ENCODE measurements around the gene BTNL9.
"Not testable (repeated sequence)": the region's sequence is repeated elsewhere in the genome, so short reads cannot be mapped to it uniquely, and the experiment has no call there.

Gene BTNL9

DNA sequence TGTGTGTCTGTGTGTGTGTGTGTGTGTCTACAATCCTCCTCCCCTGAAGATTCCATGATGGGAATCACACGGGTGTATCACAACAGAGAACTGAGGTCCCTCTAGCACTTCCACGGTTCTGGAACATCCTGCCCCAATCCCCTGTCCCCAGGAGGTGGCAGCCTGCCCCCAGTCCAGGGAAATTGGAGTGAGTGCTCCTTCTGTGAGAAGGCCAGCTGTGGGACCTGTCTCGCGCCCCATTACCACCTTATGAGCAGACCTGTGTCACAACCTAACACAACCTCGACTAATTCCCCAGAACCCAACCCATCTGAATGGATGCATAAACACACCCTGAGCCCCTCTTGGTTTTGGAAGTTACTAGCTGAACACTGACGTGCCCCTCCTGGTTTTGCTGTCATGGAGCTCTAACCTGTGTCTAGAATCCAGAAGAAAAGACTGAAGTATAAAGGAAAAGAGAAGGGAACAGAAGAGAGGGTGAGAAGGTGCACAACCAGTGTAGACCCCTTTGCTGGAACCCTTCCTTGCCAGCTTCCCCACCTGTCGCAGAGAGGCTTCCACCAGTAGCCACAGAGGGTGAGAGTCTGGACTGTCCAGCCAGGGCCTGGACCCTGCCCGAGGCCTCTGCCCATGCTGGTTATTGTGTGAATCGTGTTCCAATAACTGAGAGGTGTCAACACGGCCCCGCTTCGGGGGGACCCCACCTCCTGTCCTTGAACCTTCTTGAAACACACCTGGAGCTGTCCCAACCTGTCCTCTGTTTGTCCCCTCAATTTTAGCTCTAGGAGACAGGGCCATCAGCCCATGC lies 3.4 kb downstream of the BTNL9 start:
- no peak for DNase-seq

DNA sequence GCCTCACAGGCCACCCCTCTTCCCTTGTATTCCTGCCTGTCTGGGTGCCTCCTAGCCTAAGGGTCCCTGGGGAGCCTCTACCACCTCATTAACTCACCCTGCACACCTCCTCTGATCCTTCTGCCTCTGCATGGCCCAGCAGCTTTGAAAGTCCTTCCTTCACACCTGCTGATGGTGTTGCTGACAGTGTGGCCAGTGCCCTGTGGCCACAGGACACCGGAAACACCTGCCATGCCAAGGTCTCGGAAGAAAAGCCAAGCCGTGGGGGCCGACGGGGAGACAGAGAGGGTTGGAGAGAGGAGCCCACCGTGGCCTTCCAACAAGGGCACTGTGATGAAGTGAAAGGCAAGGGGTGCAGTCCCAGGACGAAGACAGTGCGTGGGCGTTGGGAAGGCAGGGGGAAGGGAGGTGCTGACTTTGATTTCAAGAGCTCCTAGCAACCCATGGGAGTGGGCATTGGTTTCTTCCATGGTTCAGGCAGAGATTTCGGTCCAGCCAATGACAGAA lies 4.1 kb downstream of the BTNL9 start:
- DNase-seq: no peak

DNA sequence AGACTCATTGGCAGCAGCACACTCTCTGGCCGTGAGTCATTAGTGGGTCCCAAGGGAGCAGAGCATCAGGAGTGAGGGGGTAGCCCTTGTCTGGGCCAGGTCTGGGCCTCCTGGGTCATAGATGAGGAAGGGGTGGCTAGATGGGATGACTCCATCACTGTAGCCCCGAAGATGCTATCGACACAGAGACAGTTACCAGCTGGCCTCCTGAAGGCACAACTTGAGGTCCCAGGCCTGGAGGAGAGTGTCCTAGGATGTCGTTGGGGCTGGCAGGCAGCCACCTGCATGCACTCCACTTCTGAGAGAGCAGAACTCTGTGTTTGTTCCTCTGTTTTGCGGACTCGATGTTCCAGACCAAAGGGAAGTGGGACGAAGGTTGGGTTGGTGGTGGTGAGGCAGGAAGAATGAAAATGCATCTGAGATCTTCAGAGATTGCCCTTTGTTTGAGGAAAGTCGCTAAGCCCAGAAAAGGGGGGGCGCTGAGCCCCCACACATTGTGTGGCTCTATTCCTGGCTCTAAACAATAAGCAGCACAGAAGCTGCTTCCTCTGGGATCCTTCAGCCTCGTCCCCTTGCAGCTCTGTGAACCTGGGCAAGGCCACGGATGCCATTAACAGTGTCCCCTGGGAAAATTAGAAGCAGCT lies 4.7 kb downstream of the BTNL9 start:
- DNase-seq: peak; percentile 18

DNA sequence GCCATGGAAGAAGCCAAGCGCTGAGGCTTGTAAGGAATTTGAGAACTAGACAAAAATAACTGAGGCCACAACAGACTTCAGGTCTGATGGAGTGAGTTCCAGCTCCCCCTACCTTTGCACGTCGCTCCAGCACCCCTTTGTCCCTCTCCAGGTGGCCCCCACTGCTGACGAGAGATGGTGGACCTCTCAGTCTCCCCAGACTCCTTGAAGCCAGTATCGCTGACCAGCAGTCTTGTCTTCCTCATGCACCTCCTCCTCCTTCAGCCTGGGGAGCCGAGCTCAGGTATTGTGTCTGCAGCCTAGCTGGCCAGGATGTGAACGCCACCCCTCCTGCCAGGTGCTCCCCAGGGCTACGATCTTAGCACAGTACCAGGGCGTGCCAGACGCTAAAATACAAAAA lies 5.2 kb downstream of the BTNL9 start:
- no peak for DNase-seq

DNA sequence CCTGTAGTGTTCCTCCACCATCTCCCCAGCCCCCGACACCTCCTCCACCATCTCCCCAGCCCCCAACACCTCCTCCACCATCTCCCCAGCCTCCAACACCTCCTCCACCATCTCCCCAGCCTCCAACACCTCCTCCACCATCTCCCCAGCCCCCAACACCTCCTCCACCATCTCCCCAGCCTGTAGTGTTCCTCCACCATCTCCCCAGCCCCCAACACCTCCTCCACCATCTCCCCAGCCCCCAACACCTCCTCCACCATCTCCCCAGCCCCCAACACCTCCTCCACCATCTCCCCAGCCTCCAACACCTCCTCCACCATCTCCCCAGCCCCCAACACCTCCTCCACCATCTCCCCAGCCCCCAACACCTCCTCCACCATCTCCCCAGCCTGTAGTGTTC lies 5.8 kb downstream of the BTNL9 start:
- not testable (repeated sequence) for DNase-seq

DNA sequence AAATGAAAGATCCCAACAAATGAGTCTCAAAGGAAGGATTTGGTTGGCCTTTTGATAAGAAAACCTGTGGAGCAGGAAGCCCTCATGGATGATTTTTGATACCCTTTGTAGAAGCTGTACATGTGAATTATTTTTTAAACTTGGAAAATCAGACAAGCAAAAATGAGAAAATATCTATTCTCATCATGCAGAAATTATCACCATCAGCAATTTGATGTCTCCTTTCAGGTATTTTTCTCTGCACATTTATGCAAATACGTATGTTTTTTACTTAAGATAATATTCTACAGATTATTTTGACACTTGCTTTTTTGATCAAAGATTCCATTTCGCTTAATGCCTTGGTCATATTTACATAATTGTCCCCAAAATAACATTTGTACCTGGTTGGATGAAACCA lies 7.2 kb downstream of the BTNL9 start:
- DNase-seq: no peak

DNA sequence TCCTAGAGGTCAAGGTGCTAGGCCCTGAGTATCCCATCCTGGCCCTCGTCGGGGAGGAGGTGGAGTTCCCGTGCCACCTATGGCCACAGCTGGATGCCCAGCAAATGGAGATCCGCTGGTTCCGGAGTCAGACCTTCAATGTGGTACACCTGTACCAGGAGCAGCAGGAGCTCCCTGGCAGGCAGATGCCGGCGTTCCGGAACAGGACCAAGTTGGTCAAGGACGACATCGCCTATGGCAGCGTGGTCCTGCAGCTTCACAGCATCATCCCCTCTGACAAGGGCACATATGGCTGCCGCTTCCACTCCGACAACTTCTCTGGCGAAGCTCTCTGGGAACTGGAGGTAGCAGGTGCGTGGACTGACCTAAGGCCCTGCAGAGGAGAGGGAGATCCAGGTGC lies 7.9 kb downstream of the BTNL9 start:
- DNase-seq: no peak

DNA sequence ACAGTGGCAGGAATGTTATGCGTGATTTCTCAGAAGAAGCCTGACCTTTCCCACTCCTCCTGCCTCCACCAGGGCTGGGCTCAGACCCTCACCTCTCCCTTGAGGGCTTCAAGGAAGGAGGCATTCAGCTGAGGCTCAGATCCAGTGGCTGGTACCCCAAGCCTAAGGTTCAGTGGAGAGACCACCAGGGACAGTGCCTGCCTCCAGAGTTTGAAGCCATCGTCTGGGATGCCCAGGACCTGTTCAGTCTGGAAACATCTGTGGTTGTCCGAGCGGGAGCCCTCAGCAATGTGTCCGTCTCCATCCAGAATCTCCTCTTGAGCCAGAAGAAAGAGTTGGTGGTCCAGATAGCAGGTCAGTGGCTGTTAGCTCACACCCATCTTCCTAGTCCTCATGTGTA lies 9.9 kb downstream of the BTNL9 start:
- DNase-seq: no peak

DNA sequence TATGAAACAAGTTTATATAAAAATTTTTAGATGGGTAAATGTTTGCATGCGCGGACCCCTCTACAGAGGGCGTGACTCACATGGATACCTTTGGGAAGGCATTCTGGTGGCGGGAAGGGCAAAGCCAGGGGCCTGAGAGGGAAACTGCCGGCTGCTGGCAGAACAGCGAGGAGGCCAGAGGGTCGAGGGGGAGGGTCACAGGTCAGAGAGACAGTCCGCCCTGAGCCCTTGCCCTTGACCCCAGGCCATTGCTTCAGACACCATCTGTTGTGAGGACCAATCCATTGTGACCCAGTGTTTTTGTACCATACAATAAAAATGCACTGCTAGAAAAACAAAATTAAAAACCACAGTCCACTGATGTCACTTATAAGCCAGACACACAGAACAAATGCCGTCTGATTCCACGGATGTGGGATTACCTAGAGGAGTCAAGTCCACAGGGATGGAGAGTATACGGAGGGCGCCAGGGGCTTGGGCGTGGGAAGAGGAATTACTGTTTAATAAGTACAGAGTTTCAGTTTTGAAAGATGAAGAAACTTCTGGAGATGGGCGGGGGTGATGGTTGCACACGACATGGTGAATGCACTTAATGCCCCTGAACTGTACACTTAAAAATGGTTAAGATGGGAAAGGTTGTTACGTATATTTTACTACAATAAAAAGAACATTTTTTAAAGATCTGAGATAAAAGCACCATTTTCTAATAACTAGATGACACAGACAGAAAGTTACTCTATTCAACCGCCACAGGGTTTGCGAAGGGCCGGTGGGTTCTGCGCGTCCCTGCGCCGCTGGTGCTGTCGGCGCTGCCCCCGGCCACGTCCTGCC lies 12.0 kb downstream of the BTNL9 start:
- DNase-seq: peak; percentile 49

DNA sequence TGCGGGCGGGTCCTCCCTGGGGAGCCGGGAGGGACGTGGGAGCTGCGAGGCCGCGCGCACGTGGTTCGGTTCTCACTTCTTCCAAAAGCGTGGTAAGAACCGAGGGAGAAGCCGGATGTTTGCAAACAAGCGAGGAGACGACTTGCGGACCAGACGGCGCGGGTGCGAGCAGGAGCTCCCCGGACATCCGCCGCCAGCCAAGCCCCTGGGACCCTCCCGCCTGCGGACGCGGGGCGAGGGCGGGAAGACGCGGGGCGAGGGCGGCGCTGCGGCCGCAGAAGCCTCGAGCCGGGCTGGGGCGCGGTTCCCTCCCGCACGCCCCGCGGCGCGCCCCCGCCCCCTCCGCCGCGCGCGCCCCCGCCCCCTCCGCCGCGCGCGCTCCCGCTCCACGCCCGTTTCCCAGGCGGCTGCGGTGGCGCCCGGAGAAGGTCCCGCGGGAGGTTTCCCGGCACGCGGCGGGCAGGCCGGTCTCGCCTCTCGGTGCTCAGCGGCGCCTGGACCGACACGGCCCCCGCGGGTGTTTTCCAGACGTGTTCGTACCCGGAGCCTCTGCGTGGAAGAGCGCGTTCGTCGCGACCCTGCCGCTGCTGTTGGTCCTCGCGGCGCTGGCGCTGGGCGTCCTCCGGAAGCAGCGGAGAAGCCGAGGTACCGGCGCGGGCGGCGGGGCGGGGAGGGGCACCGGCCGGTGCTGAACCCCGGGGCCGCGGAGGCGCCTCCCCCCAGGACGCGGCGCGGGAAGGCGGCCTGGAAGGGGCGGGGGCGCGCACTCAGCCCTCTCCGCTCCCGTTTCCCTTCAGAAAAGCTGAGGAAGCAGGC lies 12.8 kb downstream of the BTNL9 start:
- peak; percentile 57 for DNase-seq

DNA sequence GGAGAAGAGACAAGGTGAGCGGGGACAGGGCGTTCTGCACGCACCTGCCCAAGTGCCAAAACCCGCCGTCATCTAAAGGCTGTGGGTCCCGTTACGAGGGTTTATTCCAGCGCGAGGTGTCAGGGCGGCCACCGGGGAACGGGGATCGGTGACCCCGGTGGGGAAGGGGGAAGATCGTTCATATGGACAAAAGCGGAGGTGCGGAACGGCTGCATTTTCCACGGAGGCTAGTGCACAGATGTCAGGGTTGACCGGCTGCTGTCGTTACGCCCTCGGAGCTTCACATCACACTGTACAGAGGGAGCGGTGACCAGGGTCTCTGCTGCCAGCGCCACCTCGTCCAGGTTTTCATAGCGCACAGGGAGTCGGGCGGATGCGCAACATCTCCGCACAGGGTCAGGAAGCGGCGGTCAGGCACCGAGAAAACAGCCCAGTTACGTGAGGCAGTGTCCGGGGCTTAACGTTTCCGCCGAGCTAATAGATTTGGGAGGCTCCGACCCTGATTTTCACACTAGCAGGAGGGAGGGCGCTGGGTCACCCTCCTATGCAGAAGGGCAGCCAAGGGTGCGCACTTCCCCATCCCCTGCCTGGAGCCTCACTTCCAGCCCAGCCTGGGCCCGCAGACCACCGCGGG lies 13.5 kb downstream of the BTNL9 start:
- peak; percentile 65 for DNase-seq

DNA sequence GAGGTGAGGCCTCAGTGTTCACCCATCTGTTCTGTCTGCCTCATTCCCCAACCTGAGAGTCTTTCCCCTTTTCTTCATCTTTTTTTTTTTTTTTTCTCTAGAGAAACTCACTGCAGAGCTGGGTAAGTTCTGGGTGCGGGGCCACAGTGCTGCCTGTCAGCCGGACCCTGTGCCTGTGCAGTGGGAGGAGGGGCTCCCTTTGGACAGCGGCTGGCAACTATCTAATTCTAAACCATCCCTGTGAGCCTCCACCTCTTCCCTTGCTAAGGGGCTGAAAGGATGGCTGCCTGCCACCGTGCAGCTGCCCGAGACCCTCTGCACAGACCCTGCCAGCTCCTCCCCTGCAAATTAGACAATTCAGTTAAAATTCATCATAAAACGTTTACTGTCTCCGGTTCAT lies 14.1 kb downstream of the BTNL9 start:
- peak; percentile 9 for DNase-seq

DNA sequence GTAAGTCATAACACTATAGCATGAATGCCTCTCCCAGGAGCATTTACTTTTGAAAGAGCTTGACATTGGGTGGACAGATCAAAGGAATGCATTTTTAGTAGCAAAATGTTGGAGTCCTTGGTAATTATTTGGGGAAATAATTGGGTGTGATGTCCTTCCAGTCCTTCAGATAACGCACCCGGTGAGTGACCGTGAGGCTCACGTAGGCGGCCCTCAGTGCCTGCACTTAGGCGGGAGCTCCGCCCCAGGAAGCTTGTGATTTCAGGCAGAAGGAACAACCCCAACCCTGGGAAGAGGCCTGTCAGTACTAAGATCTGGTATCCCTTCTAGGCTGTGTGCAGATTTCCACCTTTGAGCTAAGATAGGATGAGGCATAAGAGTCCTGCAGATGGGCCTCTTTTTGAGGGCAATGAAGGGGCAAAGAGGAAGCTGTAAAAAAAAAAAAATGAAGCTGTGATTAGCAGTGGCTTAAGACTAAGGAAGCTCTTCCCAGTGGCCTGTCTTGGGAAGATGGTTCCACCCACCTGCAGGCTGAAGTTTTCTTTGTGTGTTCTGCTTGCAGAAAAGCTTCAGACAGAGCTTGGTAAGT lies 14.9 kb downstream of the BTNL9 start:
- no peak for DNase-seq

DNA sequence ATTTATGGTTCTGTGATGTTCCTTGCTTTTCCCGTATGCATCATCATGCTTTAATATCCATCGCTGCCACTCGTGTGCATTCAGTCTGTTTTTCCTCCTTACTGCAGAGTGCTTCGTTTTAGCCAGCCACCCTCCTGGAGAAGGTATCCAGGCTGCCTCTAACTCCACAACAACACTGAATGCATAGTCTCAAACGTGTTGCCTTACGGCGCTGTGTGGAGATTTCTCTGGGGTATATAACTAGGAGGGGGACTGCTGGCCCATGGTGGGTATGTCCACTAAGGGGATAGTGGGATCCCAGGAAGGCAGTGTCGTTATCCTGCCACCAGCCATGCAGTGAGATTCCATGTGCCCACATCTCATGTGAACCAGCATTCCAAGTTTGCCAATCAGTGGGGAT lies 16.4 kb downstream of the BTNL9 start:
- DNase-seq: no peak

DNA sequence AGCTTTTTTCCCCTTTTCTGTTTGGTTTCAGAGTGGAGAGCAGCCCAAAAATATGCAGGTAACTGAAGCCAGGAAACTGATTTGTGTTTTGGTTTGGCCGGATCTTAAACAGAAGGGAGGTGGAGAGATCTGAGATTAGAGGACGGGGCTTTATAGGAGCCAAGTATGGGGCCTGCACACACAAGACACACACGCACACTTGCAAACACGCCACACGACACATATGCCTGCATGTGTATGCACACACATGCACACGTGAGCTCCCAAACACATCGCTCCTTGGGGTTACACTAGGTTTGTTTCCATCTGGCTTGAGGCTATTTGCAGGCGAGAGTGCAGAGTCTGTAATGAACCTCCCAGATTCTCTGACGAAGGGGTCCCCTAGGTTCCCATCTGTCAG lies 18.3 kb downstream of the BTNL9 start:
- no peak for DNase-seq

DNA sequence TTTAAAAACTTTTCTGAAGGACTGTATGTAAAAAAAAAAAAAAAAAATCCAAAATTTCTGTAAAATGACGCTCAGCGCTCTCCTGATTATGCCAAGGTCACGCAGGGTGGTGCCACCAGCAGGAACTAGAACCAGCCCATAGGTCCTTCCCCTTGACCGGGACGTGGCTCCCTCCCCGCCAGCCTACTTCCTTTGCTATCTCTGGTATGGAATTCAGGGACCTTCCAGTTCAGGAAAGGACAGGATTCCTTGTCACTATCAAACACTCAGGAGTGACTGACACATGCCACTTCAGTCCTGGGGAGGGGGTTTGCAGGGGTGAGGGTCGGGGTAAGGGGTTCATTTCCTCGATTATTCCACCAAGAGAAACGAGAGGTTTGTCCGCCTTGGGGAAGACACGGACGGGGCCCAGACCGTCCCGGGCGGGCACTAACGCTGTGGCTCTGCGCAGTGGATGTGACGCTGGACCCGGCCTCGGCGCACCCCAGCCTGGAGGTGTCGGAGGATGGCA lies 18.8 kb downstream of the BTNL9 start:
- DNase-seq: no peak

DNA sequence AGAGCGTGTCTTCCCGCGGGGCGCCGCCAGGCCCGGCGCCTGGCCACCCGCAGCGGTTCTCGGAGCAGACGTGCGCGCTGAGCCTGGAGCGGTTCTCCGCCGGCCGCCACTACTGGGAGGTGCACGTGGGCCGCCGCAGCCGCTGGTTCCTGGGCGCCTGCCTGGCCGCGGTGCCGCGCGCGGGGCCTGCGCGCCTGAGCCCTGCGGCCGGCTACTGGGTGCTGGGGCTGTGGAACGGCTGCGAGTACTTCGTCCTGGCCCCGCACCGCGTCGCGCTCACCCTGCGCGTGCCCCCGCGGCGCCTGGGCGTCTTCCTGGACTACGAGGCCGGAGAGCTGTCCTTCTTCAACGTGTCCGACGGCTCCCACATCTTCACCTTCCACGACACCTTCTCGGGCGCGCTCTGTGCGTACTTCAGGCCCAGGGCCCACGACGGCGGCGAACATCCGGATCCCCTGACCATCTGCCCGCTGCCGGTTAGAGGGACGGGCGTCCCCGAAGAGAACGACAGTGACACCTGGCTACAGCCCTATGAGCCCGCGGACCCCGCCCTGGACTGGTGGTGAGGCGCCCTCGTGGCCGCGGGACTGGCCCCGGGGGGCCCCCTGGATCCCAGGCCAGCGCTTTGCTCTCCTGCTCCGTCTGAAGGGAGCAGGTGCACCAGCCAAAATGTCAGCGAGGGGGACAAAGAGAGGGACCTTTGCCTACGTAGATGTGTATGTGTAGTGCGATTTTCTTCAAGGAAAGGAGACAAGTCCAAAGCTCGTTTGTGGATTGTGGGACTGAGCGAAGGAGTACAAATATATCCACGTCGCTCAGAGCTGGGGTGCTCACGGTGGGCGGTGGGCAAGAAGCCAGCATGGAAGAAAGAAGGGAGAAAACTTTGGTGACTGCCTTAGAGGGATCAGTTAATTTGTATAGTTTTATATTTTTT lies 19.5 kb downstream of the BTNL9 start:
- DNase-seq: peak; percentile 34

DNA sequence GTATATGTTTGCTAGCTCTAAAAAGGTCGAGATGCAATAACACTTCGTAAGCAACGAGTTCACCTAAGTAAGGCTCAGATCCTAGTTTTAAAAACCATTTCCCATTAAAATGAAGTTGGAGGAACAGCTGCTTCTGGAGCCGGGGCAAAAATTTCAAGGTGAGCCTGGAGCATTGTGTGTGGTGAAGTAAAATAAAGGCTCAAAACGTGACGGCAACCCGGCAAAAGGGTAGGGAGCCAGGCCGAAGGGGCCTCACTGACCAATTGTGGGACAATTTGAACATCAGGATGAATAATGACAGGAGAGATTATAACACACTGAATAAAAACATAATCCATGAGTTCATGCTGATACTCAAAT lies 20.1 kb downstream of the BTNL9 start:
- no peak for DNase-seq

DNA sequence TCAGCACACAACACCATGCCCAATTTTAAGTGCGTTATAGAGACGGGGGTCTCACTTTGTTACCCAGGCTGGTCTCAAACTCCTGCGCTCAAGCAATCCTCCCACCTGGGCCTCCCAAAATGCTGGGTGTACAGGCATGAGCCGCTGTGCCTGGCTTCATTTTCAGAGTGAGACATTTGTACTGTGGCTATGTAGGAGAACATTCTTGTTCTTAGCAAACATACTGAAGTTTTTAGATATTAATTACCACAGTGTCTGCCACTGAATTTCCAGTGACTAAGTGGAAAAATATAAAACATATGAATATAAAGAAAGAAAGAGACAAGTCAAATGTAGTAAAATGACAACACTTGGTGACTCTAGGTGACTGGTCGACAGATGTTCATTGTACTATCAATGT lies 20.9 kb downstream of the BTNL9 start:
- no peak for DNase-seq

DNA sequence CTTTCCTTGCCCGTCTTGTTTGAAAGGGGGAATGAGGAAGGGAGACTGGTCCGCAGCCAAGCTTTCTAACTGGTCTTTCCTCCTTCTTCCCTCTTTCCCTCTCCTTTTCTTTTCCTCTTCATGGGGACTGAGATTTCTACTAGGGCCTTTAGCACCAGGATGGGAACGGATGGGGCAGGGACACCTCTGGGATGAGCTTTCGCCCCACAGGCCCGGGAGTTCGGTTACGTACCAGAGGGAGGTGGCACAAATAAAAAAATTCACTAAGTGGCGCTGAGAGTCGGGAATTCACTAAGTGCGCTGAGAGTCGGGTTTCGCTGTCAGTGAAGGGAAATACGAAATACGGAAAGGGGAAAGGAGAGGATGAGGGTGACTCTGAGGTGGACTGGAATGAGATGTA lies 21.6 kb downstream of the BTNL9 start:
- DNase-seq: no peak
